Inflammatory macrophage treated with lipopolysaccharide for 1 hour (primary cell): Measurements from ENCODE around the gene TRIM8.

Source experiments
- DNase-seq, 2 donors: peaks; one replicate each; pipeline ENCODE4 v3.0.0-alpha.2; 2020 to 2022

The TRIM8 gene

GRCh38 chr10:102634686-102635085 is 9.6 kb upstream of the TRIM8 start:
- no peak for DNase-seq

DNA sequence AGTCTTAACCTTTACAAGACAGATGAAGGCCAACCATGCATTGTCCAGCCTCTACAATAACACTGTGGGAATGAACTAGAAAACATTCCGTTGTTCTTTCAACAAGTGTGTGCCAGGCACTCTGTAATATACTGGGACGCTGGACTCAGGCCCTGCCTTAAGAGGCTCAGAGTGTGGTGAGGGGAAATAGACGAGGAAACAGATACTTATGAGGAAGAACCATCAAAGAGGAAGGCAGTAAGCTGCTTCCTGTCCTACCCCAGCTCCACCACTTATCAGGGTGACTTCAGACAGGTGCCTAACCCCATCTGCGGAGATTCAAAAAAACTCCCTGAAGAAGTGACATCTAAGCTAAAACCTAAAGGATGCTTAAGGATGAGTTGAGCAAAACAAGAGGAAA is 8.9 kb upstream of the TRIM8 start:
- DNase-seq, result peak; percentile 36 to 40

GRCh38 chr10:102639537-102639936 is 4.7 kb upstream of the TRIM8 start:
- DNase-seq, result no peak

GRCh38 chr10:102641402-102641801 is 2.9 kb upstream of the TRIM8 start:
- DNase-seq, result no peak

GRCh38 chr10:102641880-102642735 is 2.2 kb upstream of the TRIM8 start:
- peak; percentile 95 to 97 for DNase-seq

DNA sequence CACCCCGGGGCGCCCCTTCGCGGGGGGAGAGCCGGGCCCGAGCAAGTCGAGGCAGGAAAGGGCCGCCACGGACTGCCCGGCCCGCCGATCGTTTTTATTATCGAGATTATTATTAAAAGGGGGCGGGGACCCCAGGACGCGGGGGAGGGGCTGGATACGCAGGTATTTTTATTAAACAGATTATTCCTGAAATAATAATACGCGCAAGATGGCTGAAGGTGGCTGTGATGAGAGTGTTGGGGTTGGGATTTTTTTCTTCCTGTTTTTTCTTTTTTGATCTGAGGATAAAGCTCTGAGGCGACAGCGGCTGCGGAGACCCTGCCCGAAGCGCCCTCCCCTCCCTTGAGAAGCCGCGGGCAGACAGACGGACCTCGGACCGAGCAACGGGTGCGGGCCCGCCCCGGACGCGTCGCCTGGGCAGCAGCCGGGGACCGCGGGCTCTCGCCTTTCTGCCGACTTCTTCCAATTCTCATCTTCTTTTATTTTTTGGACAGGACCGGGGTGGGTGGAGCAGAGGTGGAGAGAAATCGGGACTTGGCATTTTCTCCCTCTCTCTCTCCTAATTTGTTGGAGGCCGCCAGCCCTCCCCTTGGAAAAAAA is 1.4 kb upstream of the TRIM8 start:
- DNase-seq, result peak in 1 of 2 donors; percentile 40

DNA sequence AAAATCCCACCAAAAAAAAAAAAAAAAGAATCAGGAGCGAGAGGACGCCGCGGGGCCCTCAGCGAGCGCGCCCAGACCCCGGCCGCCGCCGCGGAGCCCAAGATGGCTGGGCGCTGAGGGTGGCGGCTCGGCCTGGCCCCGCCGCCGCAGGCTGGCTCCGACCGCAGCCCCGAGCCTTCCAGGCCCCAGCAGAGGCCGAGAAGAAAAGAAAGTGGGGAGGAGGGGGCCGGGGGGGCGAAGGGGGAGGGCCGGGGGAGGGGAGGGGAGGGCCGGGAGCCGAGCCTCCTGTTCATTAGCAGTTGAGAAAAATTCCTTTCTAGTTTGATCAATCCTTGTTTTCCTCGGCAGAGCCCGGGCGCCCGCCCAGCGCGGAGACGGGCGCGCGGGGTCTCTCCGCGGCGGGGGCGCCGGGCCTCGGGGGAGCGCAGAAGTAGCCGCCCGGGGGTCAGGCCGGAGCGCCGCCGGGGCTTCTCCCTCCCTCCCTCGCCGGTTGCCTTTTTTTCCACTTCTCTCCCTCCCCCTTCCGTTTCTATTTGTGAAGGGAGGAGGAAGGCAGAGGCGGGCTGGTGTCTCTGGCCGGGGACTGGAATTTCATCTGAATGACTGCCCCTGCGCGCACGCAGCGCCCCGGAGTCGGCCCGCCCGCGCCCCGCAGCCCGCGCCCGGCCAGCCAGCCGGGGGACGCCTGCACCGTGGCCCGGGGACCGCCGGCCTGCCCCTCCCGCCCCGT is 778 bp upstream of the TRIM8 start:
- DNase-seq, result peak; percentile 78 to 84

GRCh38 chr10:102644646-102645387 is 538 bp downstream of the TRIM8 start:
- DNase-seq, result peak in 1 of 2 donors; percentile 44

DNA sequence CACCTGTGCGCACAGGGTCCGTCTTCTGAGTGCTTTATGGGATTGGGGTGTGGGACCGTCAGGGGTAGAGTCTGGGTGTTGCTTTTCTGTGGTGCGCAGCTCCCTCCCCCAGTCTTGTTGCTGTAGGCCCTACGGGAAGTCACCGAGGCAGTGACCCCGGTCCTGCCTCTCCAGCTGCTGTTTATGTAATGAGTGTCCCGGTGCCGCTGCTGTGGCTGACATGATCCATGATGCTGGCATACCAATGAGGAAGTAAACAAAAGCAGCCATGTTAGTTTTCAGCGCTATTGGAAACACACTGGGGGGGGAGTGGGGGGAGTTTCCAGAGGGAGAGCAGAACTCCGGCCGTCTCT is 1.1 kb downstream of the TRIM8 start:
- DNase-seq, result peak; percentile 84 to 87

GRCh38 chr10:102645741-102646609 is 1.7 kb downstream of the TRIM8 start:
- DNase-seq, result peak; percentile 91 to 98

GRCh38 chr10:102646610-102647442 is 2.5 kb downstream of the TRIM8 start:
- DNase-seq, result peak; percentile 48 to 50

- DNase-seq, result no peak
These were observed 3.4 kb downstream of the TRIM8 start for GRCh38 chr10:102647443-102648268.

DNA sequence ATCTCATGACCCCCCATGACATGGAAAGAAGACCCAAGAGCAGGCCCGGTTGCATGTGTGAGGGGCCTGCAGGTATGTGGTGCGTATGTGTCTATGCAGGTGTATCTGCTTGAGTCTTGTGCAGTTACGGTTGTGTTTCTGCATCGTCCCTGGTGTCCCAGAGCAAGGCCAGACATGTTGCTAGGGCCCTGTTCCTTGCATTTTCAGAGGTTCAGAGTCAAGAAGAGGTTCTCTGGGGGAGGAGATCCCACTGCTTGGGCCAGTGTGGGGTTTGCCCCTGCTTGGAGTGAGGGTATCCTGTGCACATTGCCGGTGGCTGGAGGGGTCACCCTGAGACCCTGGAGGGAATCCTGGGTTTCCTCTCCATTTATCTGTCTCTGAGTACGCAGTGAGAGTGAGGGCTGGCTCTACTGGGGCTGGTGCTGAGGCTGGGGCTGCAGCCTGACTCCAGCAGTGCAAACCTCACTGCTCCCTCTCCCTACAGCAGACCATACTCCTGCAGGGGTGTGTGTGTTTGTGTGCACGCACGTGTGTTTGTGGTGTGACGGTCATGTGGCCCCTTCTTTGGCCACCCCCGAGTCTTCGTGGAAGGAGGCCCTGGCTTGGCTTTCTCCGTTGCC is 4.1 kb downstream of the TRIM8 start:
- DNase-seq, result no peak

- DNase-seq, result no peak
These were observed 4.9 kb downstream of the TRIM8 start for GRCh38 chr10:102648889-102649796.

GRCh38 chr10:102649797-102650654 is 5.7 kb downstream of the TRIM8 start:
- no peak for DNase-seq

DNA sequence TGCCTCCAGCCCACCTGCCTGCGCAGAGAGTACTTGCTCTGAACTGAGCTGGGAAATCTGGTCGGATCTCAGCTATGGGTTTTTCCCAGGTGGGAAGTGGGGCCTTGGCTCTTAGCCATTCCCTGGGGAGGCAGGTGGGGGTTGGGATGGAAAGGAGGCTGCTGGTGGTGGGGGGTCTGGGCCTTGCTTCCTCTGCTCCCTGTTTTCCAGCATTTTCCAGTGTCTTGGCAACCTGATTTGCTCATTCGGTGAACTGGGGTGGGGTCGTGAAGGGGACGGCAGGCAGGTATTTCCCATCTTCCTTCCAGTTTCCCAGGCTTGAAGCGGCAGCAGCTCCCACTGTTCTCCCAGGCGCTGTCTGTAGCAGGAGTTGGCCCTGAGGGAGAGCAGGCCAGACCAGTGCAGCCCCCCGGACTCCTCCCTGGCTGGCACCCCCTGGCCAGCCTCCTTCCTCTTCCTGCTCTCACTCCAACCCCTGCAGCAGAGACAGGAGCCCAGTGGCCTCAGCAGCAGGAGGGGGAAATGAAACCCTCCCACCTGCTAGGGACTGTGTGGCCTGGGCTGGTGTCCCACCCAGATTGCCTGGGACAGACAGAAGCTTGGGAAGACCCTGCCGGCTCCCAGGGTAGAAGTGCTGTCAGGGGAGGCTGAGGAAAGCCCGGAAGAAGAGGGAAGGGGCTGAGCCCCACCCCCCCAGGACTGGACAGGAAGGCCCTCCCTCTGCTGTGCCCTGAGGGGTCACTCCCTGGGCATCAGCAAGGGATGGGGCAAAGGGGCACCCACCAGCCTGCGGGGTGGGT is 6.6 kb downstream of the TRIM8 start:
- DNase-seq, result peak in 1 of 2 donors; percentile 61
